Esophagus muscularis mucosa (tissue), 4 donors: Measurements from ENCODE around the gene ZNF407. TPM values are rescaled to one million over a fixed set of nuclear protein-coding genes. Genes with fewer than 3 reads are reported as not detected.
A peak's percentile ranks its signal among the peaks of the same experiment; 100 is the strongest.

Source experiments
- DNase-seq: peaks from one replicate; pipeline ENCODE4 v3.0.0-alpha.2; 2017; ENCODE audit errors: extremely low spot score
- H3K27ac ChIP-seq, 4 donors: fragments of 200-600 bp; sonication (generic); replicated peaks in 1 of 4; 1 replicate in 3 of 4; 2 replicates in 1 of 4; pipeline ENCODE4 v1.5.1; 2016 to 2019; ENCODE audit warnings: mild to moderate bottlenecking in 1 of 4
- H3K27me3 ChIP-seq, 4 donors: fragments of 200-600 bp; sonication (generic); one replicate each; pipeline versions ENCODE4 v1.5.1 to v1.6.0; 2016 to 2019
- H3K36me3 ChIP-seq, 4 donors: fragments of 200-600 bp; sonication (generic); one replicate each; pipeline ENCODE4 v1.5.1; 2016 to 2019
- H3K4me1 ChIP-seq, 4 donors: fragments of 200-600 bp; sonication (generic); one replicate each; pipeline ENCODE4 v1.5.1; 2016 to 2019
- H3K4me3 ChIP-seq, 4 donors: fragments of 200-600 bp; sonication (generic); 1 replicate in 2 of 4; 2 replicates in 2 of 4; pipeline ENCODE4 v1.5.1; 2016 to 2019; ENCODE audit warnings: mild to moderate bottlenecking in 4 of 4, moderate library complexity in 1 of 4
- H3K9me3 ChIP-seq, 4 donors: fragments of 200-600 bp; sonication (generic); 1 replicate in 3 of 4; 2 replicates in 1 of 4; pipeline ENCODE4 v1.5.1; 2016 to 2019
- EP300 ChIP-seq: sonication (generic); formaldehyde crosslinking; IDR thresholded peaks from one replicate; pipeline ENCODE4 v1.6.1; 2017; ENCODE audit warnings: antibody characterized with exemption
- POLR2A ChIP-seq: fragments of 450-650 bp; IDR thresholded peaks from one replicate; pipeline ENCODE4 v1.6.1; 2017; ENCODE audit warnings: antibody characterized with exemption, moderate library complexity, mild to moderate bottlenecking, low read depth
- POLR2AphosphoS5 ChIP-seq, 2 donors: sonication (generic); formaldehyde crosslinking; IDR thresholded peaks; one replicate each; pipeline ENCODE4 v1.6.1; 2017; ENCODE audit warnings: antibody characterized with exemption in 2 of 2
- WGBS: methylation state at CpG from one replicate; pipeline ENCODE4 v1.1.5; 2018; 5-methylcytosine and 5-hydroxymethylcytosine counted together
- intact Hi-C: fragments of 100-400 bp; cut with DNase I; formaldehyde crosslinking; loops from one replicate; pipeline ENCODE4 v1.15.1; 2023
- total RNA-seq, 4 donors: library from RNA; depleted of rRNA; stranded (reverse); fragments of >200 nt; gene quantifications; one replicate each; pipeline versions ENCODE4 v1.1.0 to v1.2.1, GENCODE V29; 2016
- TF ChIP-seq, protein P1 (sequence below), 3 experiments: fragments of 200-600 bp in 2 of 3; fragments of 450-650 bp in 1 of 3; sonication (generic) in 2 of 3; IDR thresholded peaks; one replicate each; pipeline ENCODE4 v1.5.1; 2017 to 2019; ENCODE audit warnings: antibody characterized with exemption in 3 of 3, mild to moderate bottlenecking in 2 of 3, moderate library complexity in 1 of 3

ZNF407 gene
- total RNA-seq, 4 donors from 2014 or later = 13.9 to 19.1 (median 17.2) TPM

- no peaks in the 10 kb centered on the region for H3K9me3 ChIP-seq
- H3K4me1 ChIP-seq = peaks cover 4 to 11% (median 11%) of the 10 kb centered on the region in 4 donors
- intact Hi-C loops = loop anchor here (5.0 kb wide), 1 partner anchor 93 kb away; the partner anchor contains the start of gene CNDP2
- TF ChIP-seq, protein P1, sequence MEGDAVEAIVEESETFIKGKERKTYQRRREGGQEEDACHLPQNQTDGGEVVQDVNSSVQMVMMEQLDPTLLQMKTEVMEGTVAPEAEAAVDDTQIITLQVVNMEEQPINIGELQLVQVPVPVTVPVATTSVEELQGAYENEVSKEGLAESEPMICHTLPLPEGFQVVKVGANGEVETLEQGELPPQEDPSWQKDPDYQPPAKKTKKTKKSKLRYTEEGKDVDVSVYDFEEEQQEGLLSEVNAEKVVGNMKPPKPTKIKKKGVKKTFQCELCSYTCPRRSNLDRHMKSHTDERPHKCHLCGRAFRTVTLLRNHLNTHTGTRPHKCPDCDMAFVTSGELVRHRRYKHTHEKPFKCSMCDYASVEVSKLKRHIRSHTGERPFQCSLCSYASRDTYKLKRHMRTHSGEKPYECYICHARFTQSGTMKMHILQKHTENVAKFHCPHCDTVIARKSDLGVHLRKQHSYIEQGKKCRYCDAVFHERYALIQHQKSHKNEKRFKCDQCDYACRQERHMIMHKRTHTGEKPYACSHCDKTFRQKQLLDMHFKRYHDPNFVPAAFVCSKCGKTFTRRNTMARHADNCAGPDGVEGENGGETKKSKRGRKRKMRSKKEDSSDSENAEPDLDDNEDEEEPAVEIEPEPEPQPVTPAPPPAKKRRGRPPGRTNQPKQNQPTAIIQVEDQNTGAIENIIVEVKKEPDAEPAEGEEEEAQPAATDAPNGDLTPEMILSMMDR (IDR thresholded peaks at IDR 0.05) = no peak
- no peak for TF ChIP-seq POLR2AphosphoS5 (IDR thresholded peaks at IDR 0.05)
- no peak for TF ChIP-seq EP300
- no peak for TF ChIP-seq POLR2A
- H3K27ac ChIP-seq = no peak overlapping the region
- H3K36me3 ChIP-seq = peaks cover 0 to 11% (median 6%) of the 10 kb centered on the region in 4 donors
- no peak overlapping the region for H3K4me3 ChIP-seq
- peaks cover 0 to 3% (median 0%) of the 10 kb centered on the region in 4 donors for H3K27me3 ChIP-seq
- WGBS = 86% methylated on average over 1 of the region's 1 CpG
- DNase-seq = no peak
These were observed 7.0 kb upstream of the ZNF407 start for GRCh38 chr18:74590671-74591070.

DNA sequence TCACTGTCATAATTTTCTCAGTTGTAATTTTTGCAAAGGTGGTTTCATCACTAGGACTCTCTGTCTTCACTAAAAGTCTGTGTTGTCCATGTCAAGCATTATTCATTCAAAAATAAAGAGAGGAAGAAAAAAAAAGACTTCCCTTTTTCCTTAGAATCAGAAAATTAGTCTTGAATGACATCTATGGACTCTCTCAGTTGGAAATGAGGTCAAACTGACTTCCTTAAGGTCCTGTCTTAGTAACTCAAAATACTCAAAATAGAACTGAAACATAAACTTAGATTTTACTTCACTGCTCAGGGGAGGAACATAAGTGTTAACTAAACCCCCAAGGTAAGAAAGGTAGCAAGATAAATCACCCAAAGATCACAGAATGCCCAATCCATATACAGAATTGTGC, 2.2 kb upstream of the ZNF407 start:
- Histone ChIP-seq H3K36me3 (peaks cover 0 to 11% (median 6%) of the 10 kb centered on the region in 4 donors), H3K4me1 (peaks cover 24 to 42% (median 33%) of the 10 kb centered on the region in 4 donors), H3K27me3 (no peaks in the 10 kb centered on the region), H3K9me3 (no peaks in the 10 kb centered on the region), H3K27ac (no peak overlapping the region), H3K4me3 (no peak overlapping the region)
- intact Hi-C loops = no loop called here
- TF ChIP-seq POLR2A (no peak), POLR2AphosphoS5 (IDR thresholded peaks at IDR 0.05) (no peak), EP300 (no peak)
- TF ChIP-seq, protein P1 (IDR thresholded peaks at IDR 0.05) = no peak
- no peak for DNase-seq

DNA sequence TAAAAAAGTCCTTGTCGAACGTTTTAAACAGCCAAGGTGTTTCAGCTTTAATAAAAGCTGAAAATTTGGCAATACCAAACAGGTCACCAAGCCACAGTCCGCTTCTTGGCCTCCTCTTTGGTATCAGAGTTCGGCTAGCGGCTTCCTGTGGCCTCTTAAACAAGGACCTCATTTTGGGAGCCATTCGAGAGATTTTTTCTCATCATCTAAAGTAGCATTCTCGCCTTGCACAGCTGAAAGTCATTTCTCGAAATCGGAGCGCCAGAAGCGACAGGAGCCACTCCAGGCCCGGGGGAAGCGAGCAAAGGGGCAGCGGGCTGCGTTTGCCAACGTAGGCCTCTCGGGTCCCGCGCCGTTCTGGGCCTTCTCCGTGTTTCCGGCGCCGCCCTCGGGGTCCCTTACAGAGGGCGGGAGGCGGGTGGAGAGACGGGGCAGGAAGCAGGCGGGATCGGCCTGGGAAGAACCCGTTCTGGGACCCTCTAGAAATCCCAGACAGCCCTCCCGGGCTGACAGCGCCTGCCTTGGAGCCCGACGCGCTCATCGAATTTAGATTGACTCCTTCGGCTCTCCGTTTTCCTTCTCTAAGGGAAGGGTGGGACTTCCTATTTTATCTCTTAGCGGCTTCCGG, 522 bp upstream of the ZNF407 start:
- WGBS = under 1% methylated on average over 40 of the region's 41 CpGs
- intact Hi-C loops = no loop called here
- Histone ChIP-seq H3K9me3 (no peaks in the 10 kb centered on the region), H3K4me1 (peaks cover 24 to 48% (median 33%) of the 10 kb centered on the region in 4 donors), H3K36me3 (peaks cover 0 to 11% (median 6%) of the 10 kb centered on the region in 4 donors), H3K27ac (peak overlapping the region; percentile 97 to 99 (median 98)), H3K4me3 (peak overlapping the region; percentile 86 to 98 (median 92)), H3K27me3 (no peaks in the 10 kb centered on the region)
- TF ChIP-seq POLR2A (no peak), POLR2AphosphoS5 (IDR thresholded peaks at IDR 0.05) (peak in 1 of 2 donors; percentile 44), EP300 (no peak)
- TF ChIP-seq, protein P1 (IDR thresholded peaks at IDR 0.05) = peak in 1 of 3 experiments; percentile 7
- peak; percentile 93 for DNase-seq

- 3% methylated on average over 16 of the region's 44 CpGs for WGBS
- peak; percentile 91 for DNase-seq
- Histone ChIP-seq H3K4me3 (peak overlapping the region; percentile 86 to 98 (median 92)), H3K36me3 (peaks cover 0 to 5% (median 2%) of the 10 kb centered on the region in 4 donors), H3K27ac (peak overlapping the region; percentile 97 to 99 (median 98)), H3K4me1 (peaks cover 24 to 48% (median 33%) of the 10 kb centered on the region in 4 donors), H3K27me3 (no peaks in the 10 kb centered on the region), H3K9me3 (no peaks in the 10 kb centered on the region)
- intact Hi-C loops = no loop called here
- TF ChIP-seq POLR2A = no peak
- no peak for TF ChIP-seq EP300
- no peak for TF ChIP-seq POLR2AphosphoS5 (IDR thresholded peaks at IDR 0.05)
- TF ChIP-seq, protein P1 (IDR thresholded peaks at IDR 0.05) = no peak
These were observed 806 bp downstream of the ZNF407 start for GRCh38 chr18:74598350-74599001.
